ENCODE results near the gene POLH. TPM values are rescaled to one million over a fixed set of nuclear protein-coding genes. Genes with fewer than 3 reads are reported as not detected.

POLH gene
- total and polyA plus RNA-seq, 9 of the 15 experiments (the other 6 are each of a cell fraction or from before 2014, with no cell fraction given) = 5.8 to 31.6 (median 20.6) TPM

GRCh38 chr6:43629505-43630300 is 53.7 kb downstream of the POLH start (continued):
- TF ChIP-seq PATZ1 (CRISPR knock-in tag; IDR thresholded peaks at IDR 0.05; ENCODE audit: borderline replicate concordance) (0 out of 2 replicates have a peak, but pooled peaks have one; percentile 37), ATF7 (IDR thresholded peaks at IDR 0.05) (peak; percentile 78), TCF3 (CRISPR knock-in tag; IDR thresholded peaks at IDR 0.05) (peak; percentile 50), HSF4 (CRISPR knock-in tag; IDR thresholded peaks at IDR 0.05; ENCODE audit: borderline replicate concordance) (no peak), ZFPM2 (CRISPR knock-in tag; IDR thresholded peaks at IDR 0.05) (peak; percentile 90; the same call in 1 of the 2 replicates), ZKSCAN8 (CRISPR knock-in tag; IDR thresholded peaks at IDR 0.05) (no peak; the same call in 1 of the 2 replicates), FOS (IDR thresholded peaks at IDR 0.05; ENCODE audit: extremely low read depth, insufficient read length) (no peak), SREBF1 (IDR thresholded peaks at IDR 0.05; ENCODE audit: borderline replicate concordance, low read depth, low read length) (no peak), ZNF175 (CRISPR knock-in tag; IDR thresholded peaks at IDR 0.05; ENCODE audit: low read depth) (peak; percentile 16; the same call in 1 of the 2 replicates), CHCHD3 (CRISPR knock-in tag; IDR thresholded peaks at IDR 0.05) (no peak), E2F6 (IDR thresholded peaks at IDR 0.05; ENCODE audit: borderline replicate concordance in 1 of 2, extremely low read depth in 1 of 2, insufficient read depth in 1 of 2, insufficient read length in 1 of 2, low read depth in 1 of 2, low read length in 1 of 2, poor library complexity in 1 of 2, severe bottlenecking in 1 of 2) (peak; percentile 87 to 92), TEAD1 (CRISPR knock-in tag; IDR thresholded peaks at IDR 0.05) (peak; percentile 43 to 76; a peak in 1 of 4 replicates), JUNB (CRISPR knock-in tag; conservative IDR thresholded peaks at IDR 0.05) (no peak), ETV5 (CRISPR knock-in tag; IDR thresholded peaks at IDR 0.05; ENCODE audit: low read depth) (peak; percentile 69; the same call in 1 of the 2 replicates), ELF1 (tag; IDR thresholded peaks at IDR 0.05) (no peak; the same call in 1 of the 2 replicates), SAP30 (IDR thresholded peaks at IDR 0.05; ENCODE audit: borderline replicate concordance, insufficient read depth, low read depth, low read length, poor library complexity, severe bottlenecking) (peak; percentile 20), NONO (IDR thresholded peaks at IDR 0.05; ENCODE audit: low read depth in 2 of 2, low read length in 1 of 2) (no peak; a peak in 1 of 4 replicates), STAT5B (CRISPR knock-in tag; IDR thresholded peaks at IDR 0.05) (no peak), TSC22D4 (tag; IDR thresholded peaks at IDR 0.05) (no peak), FOXJ2 (tag; IDR thresholded peaks at IDR 0.05) (peak; percentile 9; the same call in 1 of the 2 replicates), EGR1 (conservative IDR thresholded peaks at IDR 0.05) (peak; percentile 42; the same call in 1 of the 2 replicates), ZNF253 (CRISPR knock-in tag; conservative IDR thresholded peaks at IDR 0.05) (0 out of 2 replicates have a peak, but pooled peaks have one; percentile 19)
